GM12864 (cell line): ENCODE results near the gene HERC3.
A peak's percentile ranks its signal among the peaks of the same experiment; 100 is the strongest.

ENCODE experiments used
- DNase-seq: peaks from one replicate; pipeline ENCODE4 v3.0.0-alpha.2; 2011; ENCODE audit warnings: low read depth
- H3K4me3 ChIP-seq: 2 replicates; pipeline ENCODE4 v1.5.1; 2011; ENCODE audit warnings: mild to moderate bottlenecking, low read depth, low read length, control low read depth
- TF ChIP-seq, protein P1 (sequence below): IDR thresholded peaks from 2 replicates; pipeline ENCODE4 v1.5.1; 2011; ENCODE audit warnings: low read depth, mild to moderate bottlenecking, moderate library complexity, low read length, control low read depth, inconsistent platforms; ENCODE audit errors: missing control alignments

HERC3 gene

DNA sequence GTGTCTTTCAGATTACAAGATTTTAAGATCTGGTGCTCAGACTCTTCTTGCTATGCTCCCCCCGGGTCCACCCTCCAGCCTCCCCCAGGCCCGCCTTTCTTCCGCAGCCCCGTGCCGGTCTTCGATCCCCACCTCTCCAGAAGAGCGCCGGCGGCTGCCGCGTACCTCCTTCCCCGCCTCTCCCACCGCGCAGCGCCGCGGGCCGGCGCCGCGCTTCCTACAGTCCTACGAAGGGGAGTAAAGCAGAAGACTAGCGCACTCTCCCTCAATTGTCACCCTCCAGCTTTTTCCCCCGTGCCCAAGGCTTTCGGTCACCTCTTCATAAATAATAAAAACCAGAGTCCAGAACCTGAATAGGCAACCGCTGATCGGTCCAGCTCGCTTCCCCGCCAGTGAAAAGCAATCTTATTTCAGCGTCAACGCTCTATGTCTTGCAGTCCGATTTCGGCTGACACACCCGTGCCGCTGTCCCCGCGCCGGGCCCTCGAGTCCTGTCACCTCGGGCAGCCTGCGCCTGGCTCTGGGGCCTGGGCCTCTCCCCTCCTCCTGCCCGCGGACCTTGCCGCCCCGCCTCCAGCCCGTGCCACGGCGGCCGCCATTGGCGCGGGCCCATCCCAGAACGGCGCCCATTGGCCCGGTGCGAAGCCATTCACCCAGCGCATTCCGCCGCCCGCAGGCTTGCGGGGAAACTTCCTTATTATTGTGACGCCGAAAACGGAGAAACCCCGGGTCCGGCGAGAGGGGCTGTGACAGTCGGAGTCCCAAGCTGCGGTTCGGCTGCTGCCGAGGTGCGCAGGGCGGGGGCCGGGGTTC, at the start of gene HERC3:
HERC3 (plus strand) TSS at position 694 of the 813 bp plus-strand sequence. CDS start 13,344 bp downstream, outside the sequence.
- peak within 1 kb of the TSS; percentile 84 for H3K4me3 ChIP-seq
- TF ChIP-seq, protein P1, sequence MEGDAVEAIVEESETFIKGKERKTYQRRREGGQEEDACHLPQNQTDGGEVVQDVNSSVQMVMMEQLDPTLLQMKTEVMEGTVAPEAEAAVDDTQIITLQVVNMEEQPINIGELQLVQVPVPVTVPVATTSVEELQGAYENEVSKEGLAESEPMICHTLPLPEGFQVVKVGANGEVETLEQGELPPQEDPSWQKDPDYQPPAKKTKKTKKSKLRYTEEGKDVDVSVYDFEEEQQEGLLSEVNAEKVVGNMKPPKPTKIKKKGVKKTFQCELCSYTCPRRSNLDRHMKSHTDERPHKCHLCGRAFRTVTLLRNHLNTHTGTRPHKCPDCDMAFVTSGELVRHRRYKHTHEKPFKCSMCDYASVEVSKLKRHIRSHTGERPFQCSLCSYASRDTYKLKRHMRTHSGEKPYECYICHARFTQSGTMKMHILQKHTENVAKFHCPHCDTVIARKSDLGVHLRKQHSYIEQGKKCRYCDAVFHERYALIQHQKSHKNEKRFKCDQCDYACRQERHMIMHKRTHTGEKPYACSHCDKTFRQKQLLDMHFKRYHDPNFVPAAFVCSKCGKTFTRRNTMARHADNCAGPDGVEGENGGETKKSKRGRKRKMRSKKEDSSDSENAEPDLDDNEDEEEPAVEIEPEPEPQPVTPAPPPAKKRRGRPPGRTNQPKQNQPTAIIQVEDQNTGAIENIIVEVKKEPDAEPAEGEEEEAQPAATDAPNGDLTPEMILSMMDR = peak; percentile 7
- DNase-seq = peak; percentile 37

DNA sequence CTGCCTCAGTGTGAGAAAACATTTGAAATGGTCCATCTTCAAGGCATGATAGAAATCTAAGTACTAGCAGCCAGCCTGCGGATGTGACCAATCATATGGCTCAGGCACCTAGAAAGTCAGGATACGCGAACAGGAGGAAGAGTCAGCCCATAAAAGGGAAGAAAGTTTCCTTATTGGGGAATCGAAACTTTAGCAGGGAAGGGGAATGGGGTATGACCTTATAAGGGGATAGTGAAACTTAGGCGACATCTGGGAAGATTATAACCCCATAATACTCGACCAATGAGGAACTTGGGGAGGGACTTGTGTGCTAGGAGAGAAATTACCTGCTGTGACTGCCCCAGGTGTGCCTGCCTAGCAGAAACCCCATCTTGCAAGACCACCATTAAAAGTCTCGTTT, 42.5 kb upstream of the HERC3 start:
- H3K4me3 ChIP-seq = no peak overlapping the region
- DNase-seq = no peak
- TF ChIP-seq, protein P1 = no peak

GRCh38 chr4:88567591-88567990, 24.7 kb upstream of the HERC3 start:
- TF ChIP-seq, protein P1 = no peak
- H3K4me3 ChIP-seq = no peak overlapping the region
- DNase-seq = no peak

DNA sequence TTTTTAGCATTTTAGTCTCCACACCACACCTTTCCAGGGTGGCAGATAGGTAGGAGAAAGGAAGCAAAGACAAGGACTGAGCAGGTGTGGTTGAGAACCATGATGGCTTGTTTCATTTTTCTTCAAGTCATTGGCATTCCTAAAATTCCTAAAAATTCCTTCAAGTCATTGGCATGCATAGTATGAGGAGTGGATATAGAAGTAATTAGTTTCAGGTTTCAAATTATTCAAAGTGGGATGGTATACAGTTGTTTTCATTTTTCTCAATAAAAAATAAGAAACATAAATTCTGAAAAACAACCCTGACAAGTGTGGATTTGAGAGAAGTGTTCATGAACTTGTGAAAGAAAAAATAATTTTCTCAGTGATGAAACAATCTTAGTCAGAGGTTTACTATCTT, 22.3 kb upstream of the HERC3 start:
- no peak for DNase-seq
- TF ChIP-seq, protein P1 = no peak
- H3K4me3 ChIP-seq = no peak overlapping the region

DNA sequence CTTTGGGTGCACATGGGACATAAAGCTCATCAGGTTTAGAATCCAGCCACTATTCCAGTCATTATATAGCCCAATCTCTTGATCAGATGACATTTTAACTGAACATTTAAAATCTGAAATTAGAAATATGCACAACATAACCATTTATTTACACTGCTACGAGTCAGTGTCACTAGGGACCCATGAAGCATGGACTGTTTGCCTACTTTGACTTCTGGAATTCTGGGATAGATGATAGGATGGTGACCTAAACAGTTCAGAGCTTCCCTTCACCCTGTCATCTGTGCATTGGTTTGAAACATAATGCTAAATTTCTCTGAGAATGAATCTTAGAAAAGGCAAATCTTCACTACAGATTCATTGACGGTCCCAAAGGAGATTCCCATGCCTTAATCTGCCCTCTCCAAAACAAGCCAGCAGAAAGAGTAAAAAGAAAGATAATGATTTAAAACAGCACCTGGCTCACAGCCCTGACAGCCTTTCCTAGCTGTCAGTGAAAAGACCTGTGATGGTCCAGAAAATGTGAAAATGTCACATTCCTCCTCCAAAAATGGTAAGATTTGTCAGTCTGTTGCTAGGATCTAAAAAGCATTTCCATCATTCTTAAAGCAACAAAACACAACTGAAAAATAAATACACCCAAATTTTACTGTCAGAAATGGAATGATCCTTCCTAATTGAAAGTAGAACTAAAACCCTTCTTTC, 18.9 kb upstream of the HERC3 start:
- DNase-seq = no peak
- TF ChIP-seq, protein P1 = no peak
- no peak overlapping the region for H3K4me3 ChIP-seq

DNA sequence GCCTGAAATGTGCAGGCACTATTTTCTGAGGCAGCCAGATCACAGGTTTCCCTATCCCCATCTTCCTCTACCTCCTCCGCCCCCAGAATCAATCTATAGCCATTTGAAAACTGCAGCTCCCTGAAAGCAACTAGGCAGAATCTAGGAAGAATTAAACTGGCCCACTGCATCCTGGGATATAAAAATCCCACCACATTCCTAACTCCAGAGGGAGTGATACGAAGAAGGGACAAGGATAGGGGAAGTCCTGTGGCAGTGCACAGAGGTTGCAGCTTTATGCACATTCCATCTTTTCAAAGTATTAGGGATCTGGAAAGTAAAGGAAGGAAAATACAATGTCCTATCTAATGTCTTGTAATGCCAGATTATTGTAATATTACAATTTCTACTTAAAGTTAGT, 18.3 kb upstream of the HERC3 start:
- TF ChIP-seq, protein P1 = no peak
- no peak for DNase-seq
- H3K4me3 ChIP-seq = no peak overlapping the region
